Ishikawa (cell line): ENCODE results near the gene LIN7C.

Experiments
- EP300 ChIP-seq: IDR thresholded peaks from 2 replicates; pipeline ENCODE4 v1.6.1; 2012; ENCODE audit warnings: borderline replicate concordance
- NFIC ChIP-seq: IDR thresholded peaks from 2 replicates; pipeline ENCODE4 v1.6.1; 2012

DNA sequence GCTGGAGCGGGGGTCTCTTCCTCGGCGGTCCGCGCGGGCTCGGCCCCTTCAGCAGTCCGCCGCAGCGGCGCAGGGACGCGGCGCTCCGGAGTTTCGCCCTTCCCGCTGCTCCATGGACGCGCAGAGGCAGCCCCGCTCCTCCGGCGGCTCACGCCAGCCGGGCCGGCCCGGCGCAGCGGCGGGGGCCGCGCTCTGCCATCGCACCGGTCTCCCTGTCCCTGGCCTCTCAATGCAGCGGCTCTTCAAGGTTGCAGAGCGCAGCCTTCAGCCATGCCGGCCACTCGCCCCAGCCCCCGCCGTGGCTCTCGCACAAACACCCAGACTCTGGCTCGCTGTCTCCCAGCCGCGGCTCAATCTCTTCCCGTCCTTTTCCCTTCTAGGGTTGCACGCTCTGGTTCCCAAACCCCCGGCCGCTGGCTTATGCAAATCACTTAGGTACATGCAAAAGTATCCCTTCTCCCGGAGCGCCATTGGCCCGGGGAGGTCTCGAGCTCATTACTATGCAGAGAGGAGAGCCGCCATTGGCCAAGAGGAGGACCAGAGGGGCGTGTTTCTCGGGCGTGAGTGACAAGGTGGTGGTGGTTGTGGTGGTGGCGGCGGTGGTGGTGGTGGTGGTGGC lies 34.1 kb downstream of the LIN7C start, which contains the start of gene LGR4:
- no peak for TF ChIP-seq NFIC
- TF ChIP-seq EP300, result no peak
